ENCODE data around the gene TDP1.

DNA sequence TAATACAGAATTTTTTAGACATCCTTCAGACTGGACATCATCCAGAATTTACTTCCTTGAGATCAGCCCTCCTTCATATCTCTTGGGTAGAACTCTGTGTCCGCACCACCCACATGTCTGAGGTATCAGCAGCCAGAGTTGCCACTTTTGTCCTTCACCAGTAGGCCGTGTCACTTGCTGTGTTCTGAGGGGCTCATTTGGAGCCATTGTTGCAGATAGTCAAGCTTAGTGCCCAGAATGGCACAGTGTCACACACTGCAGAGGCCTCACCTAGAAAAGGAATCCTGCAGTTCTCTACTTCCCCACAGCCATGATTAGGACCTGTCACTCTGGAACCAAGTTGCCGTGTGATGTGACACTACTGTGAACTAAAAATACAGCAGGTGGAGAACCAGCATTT lies 69.2 kb downstream of the TDP1 start:
- TF ChIP-seq, protein P1, sequence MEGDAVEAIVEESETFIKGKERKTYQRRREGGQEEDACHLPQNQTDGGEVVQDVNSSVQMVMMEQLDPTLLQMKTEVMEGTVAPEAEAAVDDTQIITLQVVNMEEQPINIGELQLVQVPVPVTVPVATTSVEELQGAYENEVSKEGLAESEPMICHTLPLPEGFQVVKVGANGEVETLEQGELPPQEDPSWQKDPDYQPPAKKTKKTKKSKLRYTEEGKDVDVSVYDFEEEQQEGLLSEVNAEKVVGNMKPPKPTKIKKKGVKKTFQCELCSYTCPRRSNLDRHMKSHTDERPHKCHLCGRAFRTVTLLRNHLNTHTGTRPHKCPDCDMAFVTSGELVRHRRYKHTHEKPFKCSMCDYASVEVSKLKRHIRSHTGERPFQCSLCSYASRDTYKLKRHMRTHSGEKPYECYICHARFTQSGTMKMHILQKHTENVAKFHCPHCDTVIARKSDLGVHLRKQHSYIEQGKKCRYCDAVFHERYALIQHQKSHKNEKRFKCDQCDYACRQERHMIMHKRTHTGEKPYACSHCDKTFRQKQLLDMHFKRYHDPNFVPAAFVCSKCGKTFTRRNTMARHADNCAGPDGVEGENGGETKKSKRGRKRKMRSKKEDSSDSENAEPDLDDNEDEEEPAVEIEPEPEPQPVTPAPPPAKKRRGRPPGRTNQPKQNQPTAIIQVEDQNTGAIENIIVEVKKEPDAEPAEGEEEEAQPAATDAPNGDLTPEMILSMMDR (IDR thresholded peaks at IDR 0.05): no peak
- no peak for TF ChIP-seq POLR2A (IDR thresholded peaks at IDR 0.05; ENCODE audit: low read depth)
- TF ChIP-seq POLR2AphosphoS5 (IDR thresholded peaks at IDR 0.05): no peak

All from esophagus muscularis mucosa (tissue), 3 donors.